GM12878 (cell line): ENCODE measurements around the gene SARM1.

Source experiments
- ATF7 ChIP-seq: fragments of 450-650 bp; IDR thresholded peaks from 2 replicates; pipeline ENCODE4 v1.6.1; 2016; ENCODE audit warnings: low read depth, mild to moderate bottlenecking
- FOS ChIP-seq: IDR thresholded peaks from 3 replicates; pipeline ENCODE4 v1.6.1; 2011; ENCODE audit warnings: borderline replicate concordance; ENCODE audit not compliant: insufficient read length; ENCODE audit errors: extremely low read depth
- POU2F2 ChIP-seq: IDR thresholded peaks from 3 replicates; pipeline ENCODE4 v1.6.1; 2011; ENCODE audit warnings: low read depth, mild to moderate bottlenecking, low read length, borderline replicate concordance
- TAF1 ChIP-seq: IDR thresholded peaks from 2 replicates; pipeline ENCODE4 v1.6.1; 2011; ENCODE audit warnings: mild to moderate bottlenecking, low read depth, low read length, borderline replicate concordance
- TF ChIP-seq, protein P1 (sequence below), 3 experiments: IDR thresholded peaks in 2 of 3; conservative IDR thresholded peaks in 1 of 3; 2 replicates each; pipeline ENCODE4 v1.5.1; 2011; ENCODE audit warnings: low read depth in 3 of 3, low read length in 3 of 3, mild to moderate bottlenecking in 3 of 3, control low read depth in 2 of 3, moderate library complexity in 2 of 3, inconsistent platforms in 1 of 3, mixed read lengths in 1 of 3; ENCODE audit not compliant: control insufficient read depth in 2 of 3, insufficient read depth in 1 of 3; ENCODE audit errors: extremely low read depth in 1 of 3
- TF ChIP-seq, protein P2 (sequence below): IDR thresholded peaks from 2 replicates; pipeline ENCODE4 v1.6.1; 2011; ENCODE audit warnings: low read depth, low read length, improper control_type of control experiment, borderline replicate concordance

DNA sequence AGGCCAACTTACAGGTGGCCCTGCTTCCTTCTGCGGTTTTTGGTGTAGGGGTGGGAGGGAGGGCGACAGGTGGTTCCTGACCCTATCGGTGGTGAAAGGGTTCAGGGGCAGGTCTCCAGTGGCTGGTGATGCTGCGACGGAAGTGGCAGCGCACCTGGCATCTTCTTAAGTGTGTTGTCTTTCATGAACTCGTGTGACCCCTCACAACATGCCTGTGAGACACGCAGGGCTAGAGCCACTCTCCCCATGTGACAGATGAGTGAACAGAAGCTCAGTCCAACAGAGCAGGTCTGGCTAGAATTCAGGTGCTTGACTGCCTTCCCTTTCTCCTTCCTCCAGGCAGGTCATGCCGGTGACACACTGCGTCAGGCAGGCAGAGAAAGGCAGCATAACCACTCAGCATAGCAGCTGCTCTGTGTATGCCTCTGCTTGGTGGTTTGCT, 28.0 kb upstream of the SARM1 start:
- no peak for TF ChIP-seq ATF7
- no peak for TF ChIP-seq TAF1
- TF ChIP-seq, protein P1, sequence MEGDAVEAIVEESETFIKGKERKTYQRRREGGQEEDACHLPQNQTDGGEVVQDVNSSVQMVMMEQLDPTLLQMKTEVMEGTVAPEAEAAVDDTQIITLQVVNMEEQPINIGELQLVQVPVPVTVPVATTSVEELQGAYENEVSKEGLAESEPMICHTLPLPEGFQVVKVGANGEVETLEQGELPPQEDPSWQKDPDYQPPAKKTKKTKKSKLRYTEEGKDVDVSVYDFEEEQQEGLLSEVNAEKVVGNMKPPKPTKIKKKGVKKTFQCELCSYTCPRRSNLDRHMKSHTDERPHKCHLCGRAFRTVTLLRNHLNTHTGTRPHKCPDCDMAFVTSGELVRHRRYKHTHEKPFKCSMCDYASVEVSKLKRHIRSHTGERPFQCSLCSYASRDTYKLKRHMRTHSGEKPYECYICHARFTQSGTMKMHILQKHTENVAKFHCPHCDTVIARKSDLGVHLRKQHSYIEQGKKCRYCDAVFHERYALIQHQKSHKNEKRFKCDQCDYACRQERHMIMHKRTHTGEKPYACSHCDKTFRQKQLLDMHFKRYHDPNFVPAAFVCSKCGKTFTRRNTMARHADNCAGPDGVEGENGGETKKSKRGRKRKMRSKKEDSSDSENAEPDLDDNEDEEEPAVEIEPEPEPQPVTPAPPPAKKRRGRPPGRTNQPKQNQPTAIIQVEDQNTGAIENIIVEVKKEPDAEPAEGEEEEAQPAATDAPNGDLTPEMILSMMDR (IDR thresholded peaks at IDR 0.05 in 2 of 3, conservative IDR thresholded peaks at IDR 0.05 in 1 of 3; ENCODE audit: control insufficient read depth in 2 of 3, extremely low read depth in 1 of 3, insufficient read depth in 1 of 3, low read depth in 3 of 3, low read length in 3 of 3), result no peak
- TF ChIP-seq FOS, result no peak
- no peak for TF ChIP-seq POU2F2
- TF ChIP-seq, protein P2, sequence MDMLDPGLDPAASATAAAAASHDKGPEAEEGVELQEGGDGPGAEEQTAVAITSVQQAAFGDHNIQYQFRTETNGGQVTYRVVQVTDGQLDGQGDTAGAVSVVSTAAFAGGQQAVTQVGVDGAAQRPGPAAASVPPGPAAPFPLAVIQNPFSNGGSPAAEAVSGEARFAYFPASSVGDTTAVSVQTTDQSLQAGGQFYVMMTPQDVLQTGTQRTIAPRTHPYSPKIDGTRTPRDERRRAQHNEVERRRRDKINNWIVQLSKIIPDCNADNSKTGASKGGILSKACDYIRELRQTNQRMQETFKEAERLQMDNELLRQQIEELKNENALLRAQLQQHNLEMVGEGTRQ, result no peak
